ENCODE data around the gene DYRK2. TPM values are rescaled to one million over a fixed set of nuclear protein-coding genes. Genes with fewer than 3 reads are reported as not detected.

DYRK2 gene
- total and polyA plus RNA-seq, 2 experiments from 2014 or later: 7.1 to 34.1 TPM

DNA sequence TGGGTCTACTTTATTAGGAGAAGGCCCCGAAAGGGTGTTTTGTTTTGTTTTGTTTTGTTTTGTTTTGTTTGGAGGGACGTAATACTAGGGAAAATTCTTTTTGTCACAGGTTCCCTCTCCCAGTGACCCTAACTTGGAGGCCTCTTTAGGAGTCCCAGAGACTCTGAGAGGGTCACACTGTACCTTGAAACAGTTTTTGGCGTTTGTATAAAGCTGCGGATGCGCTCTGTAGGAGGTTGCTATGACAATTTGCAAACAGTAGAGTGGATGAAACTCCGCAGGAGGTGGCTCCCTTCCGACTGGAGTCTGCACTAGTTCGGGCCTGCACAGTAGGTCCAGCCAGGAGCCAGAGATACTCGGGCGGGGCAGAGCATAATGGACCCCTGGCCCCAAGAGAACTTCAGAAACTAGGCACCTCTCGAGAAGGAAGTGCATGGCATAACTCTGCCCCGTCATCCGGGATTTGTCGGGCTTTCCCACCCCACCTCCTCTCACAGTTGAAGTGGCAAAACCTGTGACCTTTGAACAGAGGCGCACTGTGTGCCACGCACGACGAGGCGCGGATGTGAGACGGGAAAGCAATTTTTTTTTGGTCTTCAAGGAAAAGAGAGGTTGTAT is 1.3 kb upstream of the DYRK2 start:
- Histone ChIP-seq H2AFZ (peak overlapping the region; percentile 84), H3K9me2 (ENCODE audit: insufficient read depth) (no peaks in the 10 kb centered on the region; the same call in 1 of the 2 replicates), H3K4me3 (peak overlapping the region; percentile 97), H3K79me2 (replicated peaks; ENCODE audit: insufficient read depth) (peaks cover 30% of the 10 kb centered on the region), H3K4me2 (peak overlapping the region; percentile 96), H4K20me1 (replicated peaks; ENCODE audit: insufficient read depth) (peaks cover 21% of the 10 kb centered on the region), H3F3A (replicated peaks; ENCODE audit: low read depth) (no peaks in the 10 kb centered on the region), H3K27me3 (ENCODE audit: insufficient read depth) (peaks cover 6% of the 10 kb centered on the region; the same call in 1 of the 2 replicates), H3K27ac (ENCODE audit: low read depth) (no peak overlapping the region), H3K36me3 (ENCODE audit: insufficient read depth) (no peaks in the 10 kb centered on the region; the same call in none of the 2 replicates), H3K4me1 (ENCODE audit: insufficient read depth) (peaks cover 25% of the 10 kb centered on the region)
- TF ChIP-seq EZH2phosphoT487 (IDR thresholded peaks at IDR 0.05; ENCODE audit: unreplicated experiment) (no peak), EZH2 (IDR thresholded peaks at IDR 0.05; ENCODE audit: low read depth, unreplicated experiment) (no peak), POLR2AphosphoS5 (IDR thresholded peaks at IDR 0.05; ENCODE audit: low read depth) (no peak)
- H3K27me3 Mint-ChIP-seq (ENCODE audit: insufficient read depth, low read depth, poor library complexity): peaks cover 15% of the 10 kb centered on the region
- H3K4me3 Mint-ChIP-seq: peak overlapping the region; percentile 90
- H3K27ac Mint-ChIP-seq: peak overlapping the region; percentile 81; the same call in 1 of the 2 replicates
- H3K9me3 Mint-ChIP-seq: peaks cover 5% of the 10 kb centered on the region; the same call in 2 of the 3 replicates
- DNase-seq (ENCODE audit: low spot score) (peak; percentile 44), ATAC-seq (peak; percentile 2)
- peaks cover 21% of the 10 kb centered on the region for H3K36me3 Mint-ChIP-seq (ENCODE audit: low read depth)
- peaks cover 29% of the 10 kb centered on the region for H3K4me1 Mint-ChIP-seq

DNA sequence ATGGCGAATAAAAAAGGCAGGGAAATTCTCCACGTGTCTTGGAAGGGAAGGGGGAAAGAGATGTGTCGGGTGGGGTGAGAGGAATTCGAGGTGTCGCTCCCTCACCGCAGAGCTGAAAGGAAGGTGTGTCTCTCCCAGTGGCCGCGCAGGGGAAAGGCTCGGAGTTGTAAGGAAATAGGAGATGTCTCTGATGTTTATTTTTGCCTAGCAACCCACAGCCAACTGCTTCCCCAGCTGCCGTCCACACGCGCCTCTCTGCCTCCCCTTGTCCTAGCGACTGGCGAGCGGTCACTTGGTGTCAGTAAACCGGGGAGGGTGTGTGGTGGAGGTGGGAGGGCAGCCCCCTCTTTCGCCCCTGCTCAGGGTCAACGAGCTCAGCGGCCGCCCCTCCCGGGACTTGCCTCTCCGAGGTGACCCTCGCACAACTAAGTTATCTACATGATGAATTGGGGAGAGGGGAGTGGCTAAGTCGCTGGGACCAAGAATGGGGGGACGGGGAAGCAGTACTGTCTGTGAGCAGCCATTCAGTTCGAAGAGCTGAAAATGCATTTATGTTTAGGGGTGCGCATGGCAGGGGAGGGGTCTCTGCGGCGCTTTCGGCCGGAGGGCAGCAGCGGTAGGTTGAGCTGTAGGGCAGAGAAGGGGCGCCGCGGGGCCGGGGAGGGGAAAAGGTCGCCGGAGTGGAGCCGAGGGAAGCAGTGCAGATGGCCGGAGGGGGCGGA is 585 bp upstream of the DYRK2 start:
- peak overlapping the region; percentile 99 for H2AFZ ChIP-seq
- TF ChIP-seq, protein P1, sequence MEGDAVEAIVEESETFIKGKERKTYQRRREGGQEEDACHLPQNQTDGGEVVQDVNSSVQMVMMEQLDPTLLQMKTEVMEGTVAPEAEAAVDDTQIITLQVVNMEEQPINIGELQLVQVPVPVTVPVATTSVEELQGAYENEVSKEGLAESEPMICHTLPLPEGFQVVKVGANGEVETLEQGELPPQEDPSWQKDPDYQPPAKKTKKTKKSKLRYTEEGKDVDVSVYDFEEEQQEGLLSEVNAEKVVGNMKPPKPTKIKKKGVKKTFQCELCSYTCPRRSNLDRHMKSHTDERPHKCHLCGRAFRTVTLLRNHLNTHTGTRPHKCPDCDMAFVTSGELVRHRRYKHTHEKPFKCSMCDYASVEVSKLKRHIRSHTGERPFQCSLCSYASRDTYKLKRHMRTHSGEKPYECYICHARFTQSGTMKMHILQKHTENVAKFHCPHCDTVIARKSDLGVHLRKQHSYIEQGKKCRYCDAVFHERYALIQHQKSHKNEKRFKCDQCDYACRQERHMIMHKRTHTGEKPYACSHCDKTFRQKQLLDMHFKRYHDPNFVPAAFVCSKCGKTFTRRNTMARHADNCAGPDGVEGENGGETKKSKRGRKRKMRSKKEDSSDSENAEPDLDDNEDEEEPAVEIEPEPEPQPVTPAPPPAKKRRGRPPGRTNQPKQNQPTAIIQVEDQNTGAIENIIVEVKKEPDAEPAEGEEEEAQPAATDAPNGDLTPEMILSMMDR (conservative IDR thresholded peaks at IDR 0.05; ENCODE audit: low read depth in 2 of 2): peak; percentile 9 to 34; a peak in 1 of 4 replicates
- no peak for TF ChIP-seq EZH2 (IDR thresholded peaks at IDR 0.05; ENCODE audit: low read depth, unreplicated experiment)
- peak overlapping the region; percentile 96 for H3K4me2 ChIP-seq
- peak overlapping the region; percentile 97 for H3K4me3 ChIP-seq
- ATAC-seq: peak; percentile 77
- peaks cover 5% of the 10 kb centered on the region; the same call in 2 of the 3 replicates for H3K9me3 Mint-ChIP-seq
- H3K79me2 ChIP-seq (replicated peaks; ENCODE audit: insufficient read depth): peaks cover 37% of the 10 kb centered on the region
- no peaks in the 10 kb centered on the region; the same call in 1 of the 2 replicates for H3K9me2 ChIP-seq (ENCODE audit: insufficient read depth)
- H4K20me1 ChIP-seq (replicated peaks; ENCODE audit: insufficient read depth): peaks cover 26% of the 10 kb centered on the region
- H3K4me3 Mint-ChIP-seq: peak overlapping the region; percentile 90
- no peaks in the 10 kb centered on the region for H3F3A ChIP-seq (replicated peaks; ENCODE audit: low read depth)
- no peaks in the 10 kb centered on the region; the same call in none of the 2 replicates for H3K36me3 ChIP-seq (ENCODE audit: insufficient read depth)
- H3K27me3 ChIP-seq (ENCODE audit: insufficient read depth): peaks cover 6% of the 10 kb centered on the region; the same call in 1 of the 2 replicates
- H3K4me1 ChIP-seq (ENCODE audit: insufficient read depth): peaks cover 28% of the 10 kb centered on the region
- H3K27ac ChIP-seq (ENCODE audit: low read depth): peak overlapping the region; percentile 80; the same call in 1 of the 2 replicates
- peak overlapping the region; percentile 81 for H3K27ac Mint-ChIP-seq
- DNase-seq (ENCODE audit: low spot score): peak; percentile 92
- H3K4me1 Mint-ChIP-seq: peaks cover 29% of the 10 kb centered on the region
- peaks cover 15% of the 10 kb centered on the region for H3K27me3 Mint-ChIP-seq (ENCODE audit: insufficient read depth, low read depth, poor library complexity)
- H3K36me3 Mint-ChIP-seq (ENCODE audit: low read depth): peaks cover 22% of the 10 kb centered on the region

DNA sequence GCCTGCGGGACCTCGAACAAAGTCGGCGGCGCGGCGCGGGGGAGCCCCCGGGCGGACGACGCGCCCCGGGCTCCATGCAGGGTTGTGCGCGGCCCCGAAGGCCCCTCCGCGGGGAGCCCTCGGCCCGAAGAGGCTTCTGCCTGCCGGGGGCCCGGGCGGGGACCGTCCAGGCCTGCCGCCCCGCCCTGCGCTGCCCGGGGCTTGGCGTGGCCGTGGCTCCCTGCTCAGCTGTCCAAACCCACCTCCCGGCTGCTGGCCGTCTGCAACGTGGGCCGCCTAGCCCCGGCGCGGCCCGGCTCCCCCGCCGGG is 670 bp downstream of the DYRK2 start:
- Mint-ChIP-seq H3K36me3 (ENCODE audit: low read depth) (peaks cover 33% of the 10 kb centered on the region), H3K4me1 (peaks cover 38% of the 10 kb centered on the region), H3K4me3 (peak overlapping the region; percentile 93; the same call in 2 of the 3 replicates), H3K9me3 (peaks cover 5% of the 10 kb centered on the region; the same call in 2 of the 3 replicates), H3K27me3 (ENCODE audit: insufficient read depth, low read depth, poor library complexity) (peaks cover 15% of the 10 kb centered on the region), H3K27ac (no peak overlapping the region)
- ATAC-seq: peak; percentile 18
- Histone ChIP-seq H3K9me2 (ENCODE audit: insufficient read depth) (no peaks in the 10 kb centered on the region), H3K27me3 (ENCODE audit: insufficient read depth) (peaks cover 6% of the 10 kb centered on the region; the same call in 1 of the 2 replicates), H3K79me2 (replicated peaks; ENCODE audit: insufficient read depth) (peaks cover 50% of the 10 kb centered on the region), H3F3A (replicated peaks; ENCODE audit: low read depth) (no peaks in the 10 kb centered on the region), H3K4me1 (ENCODE audit: insufficient read depth) (peaks cover 37% of the 10 kb centered on the region), H2AFZ (no peak overlapping the region), H4K20me1 (replicated peaks; ENCODE audit: insufficient read depth) (peaks cover 39% of the 10 kb centered on the region), H3K4me3 (peak overlapping the region; percentile 89), H3K4me2 (peak overlapping the region; percentile 79), H3K27ac (ENCODE audit: low read depth) (no peak overlapping the region; the same call in 1 of the 2 replicates), H3K36me3 (ENCODE audit: insufficient read depth) (no peaks in the 10 kb centered on the region; the same call in none of the 2 replicates)
- DNase-seq (ENCODE audit: low spot score): no peak
- TF ChIP-seq EZH2phosphoT487 (IDR thresholded peaks at IDR 0.05; ENCODE audit: unreplicated experiment) (no peak), ZNF114 (CRISPR knock-in tag; IDR thresholded peaks at IDR 0.05) (no peak), STAT1 (IDR thresholded peaks at IDR 0.05; ENCODE audit: unreplicated experiment) (no peak), EZH2 (IDR thresholded peaks at IDR 0.05; ENCODE audit: low read depth, unreplicated experiment) (no peak), CREB1 (CRISPR knock-in tag; IDR thresholded peaks at IDR 0.05; ENCODE audit: low read depth) (no peak), ZNF331 (CRISPR knock-in tag; IDR thresholded peaks at IDR 0.05; ENCODE audit: low read depth) (no peak)
- TF ChIP-seq, protein P1 (conservative IDR thresholded peaks at IDR 0.05; ENCODE audit: low read depth in 2 of 2): no peak

All from GM23338 (cell line).